HG02610 (cell line): Measurements from ENCODE around the gene IQCN.

Experiments
- ATAC-seq: cut with Tn5 transposase; IDR thresholded peaks from one replicate; pipeline ENCODE4 v1.9.1; 2021; ENCODE audit warnings: mild to moderate bottlenecking, moderate library complexity; ENCODE audit not compliant: unreplicated experiment

The IQCN gene

GRCh38 chr19:18274219-18274780 lies at the start of gene IQCN:
Gene IQCN, minus strand, starts transcription at chr19:18274452. Its CDS starts 4,974 bp downstream, at chr19:18269478.
- no peak for ATAC-seq

- peak; percentile 91 for ATAC-seq
Measured at GRCh38 chr19:18322759-18323460, 48.7 kb upstream of the IQCN start, which contains the start of gene LSM4. Gene LSM4, minus strand, starts transcription at chr19:18323076. Its CDS starts 56 bp downstream, at chr19:18323020.

GRCh38 chr19:18322318-18322758 lies 48.1 kb upstream of the IQCN start:
- no peak for ATAC-seq

- no peak for ATAC-seq
Measured at GRCh38 chr19:18321734-18322102, 47.5 kb upstream of the IQCN start.

- ATAC-seq, result no peak
Measured at GRCh38 chr19:18320865-18321733, 46.8 kb upstream of the IQCN start.

GRCh38 chr19:18319591-18320135 lies 45.4 kb upstream of the IQCN start:
- no peak for ATAC-seq

- ATAC-seq, result no peak
Measured at GRCh38 chr19:18317961-18318800, 43.9 kb upstream of the IQCN start.

GRCh38 chr19:18313398-18313797 lies 39.1 kb upstream of the IQCN start:
- no peak for ATAC-seq

- no peak for ATAC-seq
Measured at GRCh38 chr19:18312092-18312534, 37.9 kb upstream of the IQCN start.

GRCh38 chr19:18311502-18312091 lies 37.3 kb upstream of the IQCN start:
- ATAC-seq, result no peak

- no peak for ATAC-seq
Measured at GRCh38 chr19:18310966-18311365, 36.7 kb upstream of the IQCN start.

- no peak for ATAC-seq
Measured at GRCh38 chr19:18310118-18310909, 36.1 kb upstream of the IQCN start.

GRCh38 chr19:18309525-18310064 lies 35.3 kb upstream of the IQCN start:
- ATAC-seq, result no peak

GRCh38 chr19:18308948-18309325 lies 34.7 kb upstream of the IQCN start:
- ATAC-seq, result no peak

- no peak for ATAC-seq
Measured at GRCh38 chr19:18308051-18308947, 34.0 kb upstream of the IQCN start.

- no peak for ATAC-seq
Measured at GRCh38 chr19:18307271-18307681, 33.0 kb upstream of the IQCN start.

- no peak for ATAC-seq
Measured at GRCh38 chr19:18306888-18307260, 32.6 kb upstream of the IQCN start.
